ENCODE results near the gene AATF. TPM values are rescaled to one million over a fixed set of nuclear protein-coding genes. Genes with fewer than 3 reads are reported as not detected.

AATF gene
- total and polyA plus RNA-seq, 9 of the 15 experiments (the other 6 are each of a cell fraction or from before 2014, with no cell fraction given), result 34.5 to 133 (median 90.1) TPM

DNA sequence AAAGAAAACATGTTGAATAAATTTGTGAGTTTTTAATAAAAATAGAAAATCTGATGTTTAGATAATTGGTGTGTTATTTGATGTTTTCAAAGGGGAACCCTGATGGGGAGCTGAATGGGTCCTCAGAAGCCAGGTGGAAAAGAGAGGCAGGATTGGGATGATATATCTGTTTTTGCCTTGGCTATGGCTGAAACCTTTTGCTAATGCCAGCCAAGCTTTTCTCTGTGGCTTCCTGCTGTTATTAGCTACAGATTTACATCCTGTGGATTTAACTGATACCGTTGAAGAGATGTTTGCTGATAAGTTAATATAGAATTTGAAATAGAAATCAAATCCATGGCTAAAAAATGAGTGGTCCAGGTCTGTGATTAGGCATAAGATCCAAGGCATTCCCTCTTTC is 4.2 kb upstream of the AATF start (continued):
- TF ChIP-seq, protein P1, sequence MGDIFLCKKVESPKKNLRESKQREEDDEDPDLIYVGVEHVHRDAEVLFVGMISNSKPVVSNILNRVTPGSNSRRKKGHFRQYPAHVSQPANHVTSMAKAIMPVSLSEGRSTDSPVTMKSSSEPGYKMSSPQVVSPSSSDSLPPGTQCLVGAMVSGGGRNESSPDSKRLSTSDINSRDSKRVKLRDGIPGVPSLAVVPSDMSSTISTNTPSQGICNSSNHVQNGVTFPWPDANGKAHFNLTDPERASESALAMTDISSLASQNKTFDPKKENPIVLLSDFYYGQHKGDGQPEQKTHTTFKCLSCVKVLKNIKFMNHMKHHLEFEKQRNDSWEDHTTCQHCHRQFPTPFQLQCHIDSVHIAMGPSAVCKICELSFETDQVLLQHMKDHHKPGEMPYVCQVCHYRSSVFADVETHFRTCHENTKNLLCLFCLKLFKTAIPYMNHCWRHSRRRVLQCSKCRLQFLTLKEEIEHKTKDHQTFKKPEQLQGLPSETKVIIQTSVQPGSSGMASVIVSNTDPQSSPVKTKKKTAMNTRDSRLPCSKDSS (IDR thresholded peaks at IDR 0.05; ENCODE audit: low read depth, partially characterized antibody), result no peak

GRCh38 chr17:36945140-36945539 is 3.6 kb upstream of the AATF start:
- 0% methylated on average over 1 of the region's 1 CpG for WGBS (ENCODE audit: insufficient coverage, low coverage, missing lambda C conversion rate)
- in situ Hi-C loops (cut with MboI), result no loop called here
- TF ChIP-seq GTF3C2 (IDR thresholded peaks at IDR 0.05; ENCODE audit: borderline replicate concordance, extremely low read depth, insufficient read length), result no peak
- TF ChIP-seq SAFB2 (IDR thresholded peaks at IDR 0.05; ENCODE audit: borderline replicate concordance, low read depth, low read length, severe bottlenecking), result no peak
- TF ChIP-seq ZNF592 (IDR thresholded peaks at IDR 0.05), result no peak
- TF ChIP-seq, protein P2, sequence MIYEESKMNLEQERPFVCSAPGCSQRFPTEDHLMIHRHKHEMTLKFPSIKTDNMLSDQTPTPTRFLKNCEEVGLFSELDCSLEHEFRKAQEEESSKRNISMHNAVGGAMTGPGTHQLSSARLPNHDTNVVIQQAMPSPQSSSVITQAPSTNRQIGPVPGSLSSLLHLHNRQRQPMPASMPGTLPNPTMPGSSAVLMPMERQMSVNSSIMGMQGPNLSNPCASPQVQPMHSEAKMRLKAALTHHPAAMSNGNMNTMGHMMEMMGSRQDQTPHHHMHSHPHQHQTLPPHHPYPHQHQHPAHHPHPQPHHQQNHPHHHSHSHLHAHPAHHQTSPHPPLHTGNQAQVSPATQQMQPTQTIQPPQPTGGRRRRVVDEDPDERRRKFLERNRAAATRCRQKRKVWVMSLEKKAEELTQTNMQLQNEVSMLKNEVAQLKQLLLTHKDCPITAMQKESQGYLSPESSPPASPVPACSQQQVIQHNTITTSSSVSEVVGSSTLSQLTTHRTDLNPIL (CRISPR knock-in tag; IDR thresholded peaks at IDR 0.05), result no peak
- no peak for TF ChIP-seq SMARCC2 (IDR thresholded peaks at IDR 0.05; ENCODE audit: low read depth)
- TF ChIP-seq ZEB2 (IDR thresholded peaks at IDR 0.05), result no peak
- no peak for TF ChIP-seq ZNF121 (CRISPR knock-in tag; conservative IDR thresholded peaks at IDR 0.05)
- TF ChIP-seq FIP1L1 (IDR thresholded peaks at IDR 0.05; ENCODE audit: low read depth, low read length, poor library complexity, severe bottlenecking), result no peak
- TF ChIP-seq ELF1 (tag; IDR thresholded peaks at IDR 0.05), result no peak

More at GRCh38 chr17:36945140-36945539, 3.6 kb upstream of the AATF start:
- no peak overlapping the region for H2AFZ ChIP-seq (ENCODE audit: low read depth, low read length)
- H3K9me3 ChIP-seq (replicated peaks; ENCODE audit: control insufficient read depth, insufficient read depth, low read depth, low read length), result no peaks in the 10 kb centered on the region
- no peak for ATAC-seq
- POLR2A ChIA-PET, result interaction anchor here (0.6 kb wide), 1 partner anchor 27 kb away, joined by 4 read pairs; no protein-coding TSS in a partner anchor
- H3K27ac ChIP-seq (ENCODE audit: extremely low read depth, low read depth, low read length), result no peak overlapping the region
- CTCF ChIA-PET (ENCODE audit: low intra/inter-chr PET ratio), result no interaction called here
- peaks cover 12 to 20% of the 10 kb centered on the region in 2 experiments; a peak in 4 of 5 replicates for H3K4me1 ChIP-seq (replicated peaks in 1 of 2; ENCODE audit: control insufficient read depth in 2 of 2, insufficient read depth in 2 of 2, low read length in 2 of 2)
- H3K9ac ChIP-seq (ENCODE audit: insufficient read depth in 1 of 2, low read depth in 2 of 2, low read length in 2 of 2), result no peak overlapping the region
- no peak overlapping the region for H3K4me3 ChIP-seq
- BruUV-seq (replicated peaks), result no TSS peak
- no peak for FAIRE-seq
- no peaks in the 10 kb centered on the region for H4K20me1 ChIP-seq (replicated peaks; ENCODE audit: control insufficient read depth, insufficient read depth, low read length)
- H3K27me3 ChIP-seq (ENCODE audit: control insufficient read depth in 2 of 2, insufficient read depth in 2 of 2, low read length in 2 of 2), result peaks cover 8 to 27% of the 10 kb centered on the region in 2 experiments; a peak in 4 of 5 replicates
- no peaks in the 10 kb centered on the region for H3K9me1 ChIP-seq (ENCODE audit: control insufficient read depth, insufficient read depth, low read length)
- DNase-seq (ENCODE audit: extremely low read depth in 1 of 4, low spot score in 3 of 4), result no peak
- no peak overlapping the region for H3K4me2 ChIP-seq (ENCODE audit: insufficient read depth, low read length)
- H3K36me3 ChIP-seq (ENCODE audit: control insufficient read depth, insufficient read depth, low read length), result peaks cover 2% of the 10 kb centered on the region; the same call in 1 of the 3 replicates
- intact Hi-C loops (cut with micrococcal nuclease), result no loop called here
- peaks cover 14% of the 10 kb centered on the region for H3K79me2 ChIP-seq (ENCODE audit: control insufficient read depth, insufficient read depth, low read length)
